CD4-positive, alpha-beta T cell (primary cell): ENCODE results near the gene DDX60. TPM values are rescaled to one million over a fixed set of nuclear protein-coding genes. Genes with fewer than 3 reads are reported as not detected.

Experiments used
- ATAC-seq: fragments of 200-7000 bp; cut with Tn5 transposase; one replicate; pipeline ENCODE4 v1.10.0; 2022; ENCODE audit warnings: mild to moderate bottlenecking; ENCODE audit not compliant: poor library complexity
- CTCF ChIA-PET: fragments of 350-600 bp; sonication (Branson Sonifier 250); formaldehyde crosslinking; loops from one replicate; lab custom pipeline; 2021; ENCODE audit warnings: antibody characterized with exemption, inconsistent platforms; lab: Charles Lee
- POLR2A ChIA-PET: fragments of 350-600 bp; sonication (Branson Sonifier 250); formaldehyde crosslinking; loops from one replicate; lab custom pipeline; 2021; ENCODE audit warnings: antibody characterized with exemption, inconsistent platforms; lab: Charles Lee
- DNase-seq, 14 experiments: peaks; one replicate each; pipeline ENCODE4 v3.0.0-alpha.2; 2013 to 2020; ENCODE audit warnings: mixed read lengths in 2 of 14
- H3K27ac ChIP-seq, 2 donors: one replicate each; pipeline versions ENCODE4 v1.5.1 to v1.7.0; 2013; ENCODE audit warnings: low read length in 2 of 2, low read depth in 1 of 2, mild to moderate bottlenecking in 1 of 2
- H3K27me3 ChIP-seq, 2 experiments: 1 replicate in 1 of 2; 2 replicates in 1 of 2; pipeline versions ENCODE4 v1.6.1 to v1.7.0; 2013; ENCODE audit warnings: low read length in 2 of 2, control low read depth in 1 of 2, mild to moderate bottlenecking in 1 of 2, moderate library complexity in 1 of 2; ENCODE audit not compliant: insufficient read depth in 2 of 2, control insufficient read depth in 1 of 2
- H3K36me3 ChIP-seq: one replicate; pipeline ENCODE4 v1.6.1; 2013; ENCODE audit warnings: low read length, control low read depth; ENCODE audit not compliant: insufficient read depth
- H3K4me1 ChIP-seq: one replicate; pipeline ENCODE4 v1.6.1; 2013; ENCODE audit warnings: low read length, control low read depth; ENCODE audit not compliant: insufficient read depth
- H3K4me3 ChIP-seq: one replicate; pipeline ENCODE4 v1.5.1; 2013; ENCODE audit warnings: mild to moderate bottlenecking, low read length, moderate library complexity
- H3K9me3 ChIP-seq, 2 experiments: 1 replicate in 1 of 2; 2 replicates in 1 of 2; pipeline versions ENCODE4 v1.6.1 to v1.7.0; 2013; ENCODE audit warnings: low read length in 2 of 2, mild to moderate bottlenecking in 2 of 2, control low read depth in 1 of 2, moderate library complexity in 1 of 2; ENCODE audit not compliant: control insufficient read depth in 1 of 2, insufficient read depth in 1 of 2
- H3K27ac Mint-ChIP-seq: one replicate; pipeline ENCODE4 v1.8.0; 2020; ENCODE audit warnings: mixed read lengths
- H3K27me3 Mint-ChIP-seq: one replicate; pipeline ENCODE4 v1.8.0; 2021; ENCODE audit warnings: mixed read lengths
- H3K36me3 Mint-ChIP-seq: one replicate; pipeline ENCODE4 v1.8.0; 2021; ENCODE audit warnings: low read depth, mixed read lengths
- H3K4me1 Mint-ChIP-seq: one replicate; pipeline ENCODE4 v1.8.0; 2021; ENCODE audit warnings: low read depth, mixed read lengths
- H3K4me3 Mint-ChIP-seq: one replicate; pipeline ENCODE4 v1.8.0; 2020; ENCODE audit warnings: mild to moderate bottlenecking, mixed read lengths
- H3K9me3 Mint-ChIP-seq: one replicate; pipeline ENCODE4 v1.8.0; 2020; ENCODE audit warnings: mixed read lengths
- CTCF ChIP-seq: fragments of 200-600 bp; IDR thresholded peaks from one replicate; pipeline ENCODE4 v1.8.0; 2022; ENCODE audit warnings: antibody characterized with exemption, mild to moderate bottlenecking
- intact Hi-C, 2 experiments: fragments of 100-400 bp; cut with DNase I in 1 of 2; cut with micrococcal nuclease in 1 of 2; formaldehyde crosslinking; loops; one replicate each; pipeline versions ENCODE4 v1.15.1 to v1.9.0; 2023 to 2025; cut with DNase I, micrococcal nuclease
- total RNA-seq, 174 experiments: library from RNA in 2 of 174; stranded (reverse) in 2 of 174; gene quantifications; one replicate each; pipeline ENCODE4 v1.2.3 and lab custom pipeline; 2021 to 2026

DDX60 gene
- total RNA-seq, 2 experiments from 2014 or later, result 11.9 to 12.2 TPM

GRCh38 chr4:168203233-168203911 is 115.2 kb downstream of the DDX60 start:
- intact Hi-C loops, result no loop called here
- POLR2A ChIA-PET, result no interaction called here
- H3K27me3 Mint-ChIP-seq, result no peaks in the 10 kb centered on the region
- TF ChIP-seq CTCF, result no peak
- H3K36me3 Mint-ChIP-seq, result peaks cover 40% of the 10 kb centered on the region
- Histone ChIP-seq H3K27me3 (no peaks in the 10 kb centered on the region), H3K4me1 (no peaks in the 10 kb centered on the region), H3K36me3 (no peaks in the 10 kb centered on the region), H3K4me3 (no peak overlapping the region), H3K9me3 (peaks cover 8 to 22% of the 10 kb centered on the region in 2 experiments), H3K27ac (no peak overlapping the region)
- CTCF ChIA-PET, result no interaction called here
- peaks cover 17% of the 10 kb centered on the region for H3K9me3 Mint-ChIP-seq
- no peaks in the 10 kb centered on the region for H3K4me1 Mint-ChIP-seq
- H3K4me3 Mint-ChIP-seq, result no peak overlapping the region
- H3K27ac Mint-ChIP-seq, result no peak overlapping the region
- ATAC-seq (no peak), DNase-seq (no peak)

- ChIA-PET CTCF (no interaction called here), POLR2A (no interaction called here)
- no peak overlapping the region for H3K4me3 ChIP-seq
- H3K27me3 Mint-ChIP-seq, result no peaks in the 10 kb centered on the region
- no peak for DNase-seq
- no peaks in the 10 kb centered on the region for H3K27me3 ChIP-seq
- no peaks in the 10 kb centered on the region for H3K36me3 ChIP-seq
- H3K4me1 Mint-ChIP-seq, result no peaks in the 10 kb centered on the region
- ATAC-seq, result no peak
- no peak overlapping the region for H3K27ac Mint-ChIP-seq
- H3K27ac ChIP-seq, result no peak overlapping the region
- peaks cover 13% of the 10 kb centered on the region for H3K9me3 Mint-ChIP-seq
- TF ChIP-seq CTCF, result no peak
- H3K4me1 ChIP-seq, result no peaks in the 10 kb centered on the region
- intact Hi-C loops, result no loop called here
- H3K36me3 Mint-ChIP-seq, result peaks cover 26% of the 10 kb centered on the region
- no peak overlapping the region for H3K4me3 Mint-ChIP-seq
- H3K9me3 ChIP-seq, result peaks cover 8 to 22% of the 10 kb centered on the region in 2 experiments
These were observed 117.9 kb downstream of the DDX60 start for GRCh38 chr4:168200685-168201084.

DNA sequence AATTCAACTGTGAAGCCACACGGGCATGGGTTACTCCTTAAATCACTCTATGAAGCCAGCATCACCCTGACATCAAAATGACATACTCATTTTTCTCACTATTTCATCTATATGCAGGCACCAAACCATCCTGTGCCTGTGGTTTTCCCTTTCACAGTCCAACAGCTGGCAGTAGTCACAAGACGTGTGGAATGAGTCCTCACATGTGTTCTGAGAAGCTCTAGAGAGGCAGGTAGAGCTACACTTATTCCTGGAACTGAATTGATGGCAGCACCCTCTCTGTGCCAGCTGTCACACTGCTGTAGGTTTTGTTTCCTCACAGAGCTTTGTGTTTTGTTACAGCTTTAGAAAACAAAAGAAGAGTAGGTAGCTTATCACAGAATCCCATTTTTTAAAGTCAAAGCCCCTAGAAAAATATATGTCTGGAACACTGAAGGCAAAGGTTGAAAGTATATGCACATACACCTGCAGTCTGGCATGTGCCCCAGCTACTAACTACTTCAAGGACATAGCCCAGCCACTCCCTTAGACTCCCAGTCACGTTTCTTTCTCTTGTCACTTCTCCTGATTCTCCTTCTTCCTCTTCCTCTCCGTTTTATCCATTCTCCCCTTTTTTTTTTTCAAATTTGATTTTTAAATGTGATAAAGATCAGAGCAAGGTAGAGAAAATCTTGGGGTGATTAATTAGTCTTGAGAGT is 119.1 kb downstream of the DDX60 start:
- Histone ChIP-seq H3K4me3 (no peak overlapping the region), H3K27ac (no peak overlapping the region), H3K9me3 (peaks cover 8 to 21% of the 10 kb centered on the region in 2 experiments), H3K36me3 (no peaks in the 10 kb centered on the region), H3K27me3 (no peaks in the 10 kb centered on the region), H3K4me1 (no peaks in the 10 kb centered on the region)
- intact Hi-C loops, result no loop called here
- Mint-ChIP-seq H3K4me3 (no peak overlapping the region), H3K27me3 (no peaks in the 10 kb centered on the region), H3K9me3 (peaks cover 7% of the 10 kb centered on the region), H3K4me1 (no peaks in the 10 kb centered on the region), H3K27ac (no peak overlapping the region), H3K36me3 (peaks cover 13% of the 10 kb centered on the region)
- ChIA-PET POLR2A (no interaction called here), CTCF (no interaction called here)
- no peak for ATAC-seq
- no peak for TF ChIP-seq CTCF
- no peak for DNase-seq
